Panc1 (cell line): Measurements from ENCODE around the gene TSPOAP1. TPM values are rescaled to one million over a fixed set of nuclear protein-coding genes. Genes with fewer than 3 reads are reported as not detected.

Source experiments
- ATAC-seq: fragments of 200-7000 bp; cut with Tn5 transposase; 2 replicates; pipeline ENCODE4 v1.9.1; 2020; ENCODE audit warnings: mild to moderate bottlenecking, moderate library complexity
- BruUV-seq: library from RNA; stranded (reverse); fragments of 400-500 nt; replicated peaks from 2 replicates; lab custom pipeline; 2021; lab: Mats Ljungman, UMichigan
- CTCF ChIA-PET: fragments of 300-600 bp; sonication (Branson Sonifier 250); formaldehyde crosslinking; loops from one replicate; lab custom pipeline; 2022; ENCODE audit warnings: antibody characterized with exemption; lab: Charles Lee
- POLR2A ChIA-PET: fragments of 300-600 bp; sonication (Branson Sonifier 250); formaldehyde crosslinking; loops from one replicate; lab custom pipeline; 2022; ENCODE audit warnings: antibody characterized with exemption; lab: Charles Lee
- DNase-seq: peaks from one replicate; pipeline ENCODE4 v3.0.0-alpha.2; 2010; ENCODE audit warnings: low read depth, low spot score
- H3K27ac ChIP-seq: 2 replicates; pipeline ENCODE4 v1.5.1; 2011; ENCODE audit warnings: mild to moderate bottlenecking, low read length, inconsistent platforms
- H3K27me3 ChIP-seq: fragments of 200-500 bp; sonication (Bioruptor generic); 2 replicates; pipeline ENCODE4 v1.6.0; 2014; ENCODE audit warnings: low read length, inconsistent platforms; ENCODE audit not compliant: control insufficient read depth, insufficient read depth
- H3K36me3 ChIP-seq: fragments of 200-500 bp; sonication (Bioruptor generic); 2 replicates; pipeline ENCODE4 v1.5.1; 2014; ENCODE audit warnings: inconsistent platforms, mild to moderate bottlenecking, low read length, moderate library complexity; ENCODE audit not compliant: control insufficient read depth, insufficient read depth
- H3K4me1 ChIP-seq: 2 replicates; pipeline ENCODE4 v1.5.1; 2011; ENCODE audit warnings: inconsistent platforms, mild to moderate bottlenecking, low read length, moderate library complexity; ENCODE audit not compliant: control insufficient read depth, insufficient read depth
- H3K4me3 ChIP-seq, 2 experiments: 2 replicates each; pipeline ENCODE4 v1.5.1; 2011 to 2012; ENCODE audit warnings: low read depth in 2 of 2, low read length in 2 of 2, mild to moderate bottlenecking in 2 of 2, inconsistent platforms in 1 of 2, moderate library complexity in 1 of 2
- H3K9me3 ChIP-seq: fragments of 200-500 bp; sonication (Bioruptor generic); 2 replicates; pipeline ENCODE4 v1.5.1; 2014; ENCODE audit warnings: low read depth, mild to moderate bottlenecking, inconsistent platforms, low read length, moderate library complexity; ENCODE audit not compliant: control insufficient read depth, insufficient read depth
- POLR2AphosphoS5 ChIP-seq: IDR thresholded peaks from 2 replicates; pipeline ENCODE4 v1.6.1; 2012; ENCODE audit warnings: mild to moderate bottlenecking, low read depth, low read length, moderate library complexity
- REST ChIP-seq, 2 experiments: IDR thresholded peaks; 2 replicates each; pipeline ENCODE4 v1.6.1; 2011 to 2012; ENCODE audit warnings: low read depth in 2 of 2, control low read depth in 1 of 2, low read length in 1 of 2, mild to moderate bottlenecking in 1 of 2, moderate library complexity in 1 of 2; ENCODE audit not compliant: insufficient read depth in 1 of 2
- SIN3A ChIP-seq: IDR thresholded peaks from 2 replicates; pipeline ENCODE4 v1.6.1; 2012; ENCODE audit warnings: low read depth, mild to moderate bottlenecking, low read length, moderate library complexity, borderline replicate concordance; ENCODE audit not compliant: insufficient read depth
- TCF7L2 ChIP-seq: IDR thresholded peaks from 2 replicates; pipeline ENCODE4 v1.6.1; 2011; ENCODE audit warnings: mild to moderate bottlenecking, low read depth, low read length, inconsistent platforms
- in situ Hi-C: cut with HindIII; loops from 2 replicates; pipeline ENCODE4 v1.10.0; 2016; ENCODE audit warnings: low sequenced_read_pairs, low pct_unique_long_range_greater_than_20kb
- intact Hi-C: fragments of 100-400 bp; cut with micrococcal nuclease; formaldehyde crosslinking; loops from one replicate; pipeline ENCODE4 v1.10.0; 2022; ENCODE audit not compliant: unreplicated experiment
- total RNA-seq: library from RNA; stranded (reverse); gene quantifications from one replicate; pipeline ENCODE4 v1.2.1, GENCODE V29; 2021; ENCODE audit not compliant: unreplicated experiment
- TF ChIP-seq, protein P1 (sequence below): fragments of 450-650 bp; IDR thresholded peaks from 2 replicates; pipeline ENCODE4 v1.5.1; 2017; ENCODE audit warnings: mild to moderate bottlenecking

The TSPOAP1 gene
- total RNA-seq, 1 experiment from 2014 or later, result 0.05 TPM

GRCh38 chr17:58330997-58331814 lies 2.6 kb upstream of the TSPOAP1 start:
- POLR2A ChIA-PET, result interaction anchor here (0.5 kb wide), 1 partner anchor 87 kb away, joined by 8 read pairs; no protein-coding TSS in a partner anchor
- TF ChIP-seq TCF7L2 (no peak), POLR2AphosphoS5 (no peak), REST (IDR thresholded peaks at IDR 0.05; ENCODE audit: insufficient read depth in 1 of 2, low read depth in 2 of 2, low read length in 1 of 2) (no peak), SIN3A (no peak)
- TF ChIP-seq, protein P1, sequence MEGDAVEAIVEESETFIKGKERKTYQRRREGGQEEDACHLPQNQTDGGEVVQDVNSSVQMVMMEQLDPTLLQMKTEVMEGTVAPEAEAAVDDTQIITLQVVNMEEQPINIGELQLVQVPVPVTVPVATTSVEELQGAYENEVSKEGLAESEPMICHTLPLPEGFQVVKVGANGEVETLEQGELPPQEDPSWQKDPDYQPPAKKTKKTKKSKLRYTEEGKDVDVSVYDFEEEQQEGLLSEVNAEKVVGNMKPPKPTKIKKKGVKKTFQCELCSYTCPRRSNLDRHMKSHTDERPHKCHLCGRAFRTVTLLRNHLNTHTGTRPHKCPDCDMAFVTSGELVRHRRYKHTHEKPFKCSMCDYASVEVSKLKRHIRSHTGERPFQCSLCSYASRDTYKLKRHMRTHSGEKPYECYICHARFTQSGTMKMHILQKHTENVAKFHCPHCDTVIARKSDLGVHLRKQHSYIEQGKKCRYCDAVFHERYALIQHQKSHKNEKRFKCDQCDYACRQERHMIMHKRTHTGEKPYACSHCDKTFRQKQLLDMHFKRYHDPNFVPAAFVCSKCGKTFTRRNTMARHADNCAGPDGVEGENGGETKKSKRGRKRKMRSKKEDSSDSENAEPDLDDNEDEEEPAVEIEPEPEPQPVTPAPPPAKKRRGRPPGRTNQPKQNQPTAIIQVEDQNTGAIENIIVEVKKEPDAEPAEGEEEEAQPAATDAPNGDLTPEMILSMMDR, result no peak
- ATAC-seq, result no peak
- Histone ChIP-seq H3K4me1 (no peaks in the 10 kb centered on the region), H3K27me3 (no peaks in the 10 kb centered on the region), H3K36me3 (no peaks in the 10 kb centered on the region), H3K4me3 (no peak overlapping the region), H3K9me3 (no peaks in the 10 kb centered on the region), H3K27ac (no peak overlapping the region)
- in situ Hi-C loops (no loop called here), intact Hi-C loops (no loop called here)
- CTCF ChIA-PET, result no interaction called here
- no TSS peak for BruUV-seq
- no peak for DNase-seq

DNA sequence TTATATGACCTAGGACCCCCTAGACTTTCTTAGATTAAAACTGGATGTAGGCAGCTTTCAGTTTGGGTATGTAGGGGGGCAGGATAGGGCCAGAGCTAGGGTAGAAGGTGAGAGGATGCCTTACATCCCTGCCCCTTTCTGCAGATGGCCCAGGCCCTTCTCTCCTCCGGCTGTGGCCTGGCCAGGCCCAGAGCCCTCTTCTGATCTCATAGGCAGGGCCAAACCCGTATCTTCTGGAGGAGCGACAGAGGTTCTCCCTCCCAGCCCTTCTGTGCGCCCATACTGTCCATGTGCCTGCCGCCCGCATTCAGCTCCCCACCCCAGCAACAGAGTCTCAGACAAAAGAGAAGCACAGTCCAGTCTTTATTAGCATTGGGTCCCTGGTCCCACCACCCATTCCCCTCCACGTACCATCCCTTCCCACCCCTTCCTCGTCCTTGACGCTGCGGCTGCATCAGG lies 2.0 kb upstream of the TSPOAP1 start:
- CTCF ChIA-PET, result no interaction called here
- no peak for DNase-seq
- in situ Hi-C loops (no loop called here), intact Hi-C loops (no loop called here)
- Histone ChIP-seq H3K9me3 (no peaks in the 10 kb centered on the region), H3K36me3 (no peaks in the 10 kb centered on the region), H3K27ac (no peak overlapping the region), H3K4me1 (no peaks in the 10 kb centered on the region), H3K4me3 (no peak overlapping the region), H3K27me3 (no peaks in the 10 kb centered on the region)
- BruUV-seq, result no TSS peak
- TF ChIP-seq, protein P1, result no peak
- TF ChIP-seq REST (IDR thresholded peaks at IDR 0.05; ENCODE audit: insufficient read depth in 1 of 2, low read depth in 2 of 2, low read length in 1 of 2) (no peak), SIN3A (no peak), POLR2AphosphoS5 (no peak), TCF7L2 (no peak)
- no peak for ATAC-seq
- POLR2A ChIA-PET, result no interaction called here
